ENCODE results near the gene KCNG3.

KCNG3 gene
- total RNA-seq: 0.06 to 0.65 reads per million in 2 experiments

- peak; percentile 40 for DNase-seq (ENCODE audit: low read depth)
These were observed at the start of gene KCNG3 for GRCh38 chr2:42493468-42494354. TSS of gene KCNG3 (minus strand) at chr2:42493982. CDS start at chr2:42493501, 481 bp downstream.

- no peak for DNase-seq (ENCODE audit: low read depth)
These were observed 49.1 kb upstream of the KCNG3 start for GRCh38 chr2:42542871-42543270.

- DNase-seq (ENCODE audit: low read depth): no peak
These were observed 43.7 kb upstream of the KCNG3 start for GRCh38 chr2:42537493-42537892.

GRCh38 chr2:42532397-42532796 is 38.6 kb upstream of the KCNG3 start:
- DNase-seq (ENCODE audit: low read depth): no peak

- DNase-seq (ENCODE audit: low read depth): no peak
These were observed 29.6 kb upstream of the KCNG3 start for GRCh38 chr2:42523341-42523740.

GRCh38 chr2:42522035-42522434 is 28.3 kb upstream of the KCNG3 start:
- DNase-seq (ENCODE audit: low read depth): no peak

- DNase-seq (ENCODE audit: low read depth): no peak
These were observed 25.8 kb upstream of the KCNG3 start for GRCh38 chr2:42519624-42520023.

GRCh38 chr2:42516418-42516901 is 22.7 kb upstream of the KCNG3 start:
- DNase-seq (ENCODE audit: low read depth): no peak

GRCh38 chr2:42513252-42513918 is 19.6 kb upstream of the KCNG3 start:
- no peak for DNase-seq (ENCODE audit: low read depth)

- DNase-seq (ENCODE audit: low read depth): no peak
These were observed 16.9 kb upstream of the KCNG3 start for GRCh38 chr2:42510608-42511243.

GRCh38 chr2:42510191-42510590 is 16.4 kb upstream of the KCNG3 start:
- DNase-seq (ENCODE audit: low read depth): no peak

GRCh38 chr2:42504364-42505230 is 10.8 kb upstream of the KCNG3 start:
- no peak for DNase-seq (ENCODE audit: low read depth)

GRCh38 chr2:42503291-42503690 is 9.5 kb upstream of the KCNG3 start:
- no peak for DNase-seq (ENCODE audit: low read depth)

GRCh38 chr2:42498497-42498896 is 4.7 kb upstream of the KCNG3 start:
- no peak for DNase-seq (ENCODE audit: low read depth)

- no peak for DNase-seq (ENCODE audit: low read depth)
These were observed 1.8 kb upstream of the KCNG3 start for GRCh38 chr2:42495611-42496010.

- no peak for DNase-seq (ENCODE audit: low read depth)
These were observed 1.4 kb upstream of the KCNG3 start for GRCh38 chr2:42495234-42495581.

- DNase-seq (ENCODE audit: low read depth): peak; percentile 43
These were observed 812 bp upstream of the KCNG3 start for GRCh38 chr2:42494355-42495233.

- DNase-seq (ENCODE audit: low read depth): peak; percentile 4
These were observed 903 bp downstream of the KCNG3 start for GRCh38 chr2:42492691-42493467.

- no peak for DNase-seq (ENCODE audit: low read depth)
These were observed 5.5 kb downstream of the KCNG3 start for GRCh38 chr2:42488297-42488696.
